ENCODE data around the gene ZBED6. TPM values are rescaled to one million over a fixed set of nuclear protein-coding genes. Genes with fewer than 3 reads are reported as not detected.

Gene ZBED6
- total and polyA plus RNA-seq, 9 of the 15 experiments (the other 6 are each of a cell fraction or from before 2014, with no cell fraction given) = 0.21 to 16.6 (median 5.0) TPM

- TF ChIP-seq YY1 (IDR thresholded peaks at IDR 0.05; ENCODE audit: borderline replicate concordance in 1 of 3, control insufficient read depth in 1 of 3, extremely low read depth in 1 of 3, insufficient read depth in 3 of 3, insufficient read length in 1 of 3, insufficient replicate concordance in 2 of 3, low read depth in 1 of 3, low read length in 2 of 3) (no peak), KLF16 (IDR thresholded peaks at IDR 0.05) (peak; percentile 4; the same call in 1 of the 2 replicates), TBL1XR1 (IDR thresholded peaks at IDR 0.05; ENCODE audit: low read length in 2 of 2) (peak in 1 of 2 experiments; percentile 55; a peak in 1 of 4 replicates), GABPB1 (CRISPR knock-in tag; IDR thresholded peaks at IDR 0.05) (no peak), LEF1 (IDR thresholded peaks at IDR 0.05) (peak; percentile 62; the same call in 1 of the 2 replicates), MEF2A (IDR thresholded peaks at IDR 0.05; ENCODE audit: control insufficient read depth, low read depth, low read length) (peak; percentile 80), FOXK1 (CRISPR knock-in tag; IDR thresholded peaks at IDR 0.05; ENCODE audit: borderline replicate concordance) (no peak), RAD21 (CRISPR knock-in tag; conservative IDR thresholded peaks at IDR 0.05 in 1 of 2, IDR thresholded peaks at IDR 0.05 in 1 of 2) (no peak), STAT5A (IDR thresholded peaks at IDR 0.05; ENCODE audit: borderline replicate concordance, low read length) (peak; percentile 48; the same call in 1 of the 2 replicates), RNF2 (IDR thresholded peaks at IDR 0.05) (no peak), TAF7 (tag; IDR thresholded peaks at IDR 0.05) (no peak), HNRNPL (IDR thresholded peaks at IDR 0.05; ENCODE audit: low read depth, low read length) (no peak), POLR2AphosphoS2 (IDR thresholded peaks at IDR 0.05; ENCODE audit: low read length) (no peak), KAT7 (CRISPR knock-in tag; IDR thresholded peaks at IDR 0.05; ENCODE audit: borderline replicate concordance) (no peak), ZNF592 (IDR thresholded peaks at IDR 0.05) (peak; percentile 45; the same call in 1 of the 2 replicates), JUND (IDR thresholded peaks at IDR 0.05; ENCODE audit: borderline replicate concordance, low read depth, low read length) (no peak), JUND (tag; IDR thresholded peaks at IDR 0.05; ENCODE audit: borderline replicate concordance, low read depth, low read length) (no peak), GTF2E2 (tag; IDR thresholded peaks at IDR 0.05) (0 out of 2 replicates have a peak, but pooled peaks have one; percentile 8), RBM39 (optimal IDR thresholded peaks at IDR 0.05; ENCODE audit: low read depth, low read length) (no peak), ZC3H8 (IDR thresholded peaks at IDR 0.05) (no peak), RBM15 (IDR thresholded peaks at IDR 0.05; ENCODE audit: insufficient read depth, low read length) (no peak)
- TF ChIP-seq, protein P1, sequence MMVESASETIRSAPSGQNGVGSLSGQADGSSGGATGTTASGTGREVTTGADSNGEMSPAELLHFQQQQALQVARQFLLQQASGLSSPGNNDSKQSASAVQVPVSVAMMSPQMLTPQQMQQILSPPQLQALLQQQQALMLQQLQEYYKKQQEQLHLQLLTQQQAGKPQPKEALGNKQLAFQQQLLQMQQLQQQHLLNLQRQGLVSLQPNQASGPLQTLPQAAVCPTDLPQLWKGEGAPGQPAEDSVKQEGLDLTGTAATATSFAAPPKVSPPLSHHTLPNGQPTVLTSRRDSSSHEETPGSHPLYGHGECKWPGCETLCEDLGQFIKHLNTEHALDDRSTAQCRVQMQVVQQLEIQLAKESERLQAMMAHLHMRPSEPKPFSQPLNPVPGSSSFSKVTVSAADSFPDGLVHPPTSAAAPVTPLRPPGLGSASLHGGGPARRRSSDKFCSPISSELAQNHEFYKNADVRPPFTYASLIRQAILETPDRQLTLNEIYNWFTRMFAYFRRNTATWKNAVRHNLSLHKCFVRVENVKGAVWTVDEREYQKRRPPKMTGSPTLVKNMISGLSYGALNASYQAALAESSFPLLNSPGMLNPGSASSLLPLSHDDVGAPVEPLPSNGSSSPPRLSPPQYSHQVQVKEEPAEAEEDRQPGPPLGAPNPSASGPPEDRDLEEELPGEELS (CRISPR knock-in tag; IDR thresholded peaks at IDR 0.05; ENCODE audit: borderline replicate concordance) = no peak
These were observed 4.5 kb downstream of the ZBED6 start (continued) for GRCh38 chr1:203799971-203800370.

All from K562 (cell line).